NCI-H2029 (cell line): ENCODE data around the gene GABRG3.

Experiments
- DNase-seq: peaks from one replicate; lab custom pipeline; 2025; lab: John Stamatoyannopoulos, UW

GABRG3 gene

GRCh38 chr15:27414168-27414870 lies 443.3 kb downstream of the GABRG3 start:
- no peak for DNase-seq

GRCh38 chr15:27418726-27419125 lies 447.7 kb downstream of the GABRG3 start:
- DNase-seq = no peak

- DNase-seq = no peak
Measured at GRCh38 chr15:27422997-27423396, 452.0 kb downstream of the GABRG3 start.

GRCh38 chr15:27426805-27427204 lies 455.8 kb downstream of the GABRG3 start:
- DNase-seq = no peak

- DNase-seq = no peak
Measured at GRCh38 chr15:27427276-27427675, 456.3 kb downstream of the GABRG3 start.

- no peak for DNase-seq
Measured at GRCh38 chr15:27428151-27428550, 457.2 kb downstream of the GABRG3 start.

- no peak for DNase-seq
Measured at GRCh38 chr15:27429577-27429976, 458.6 kb downstream of the GABRG3 start.

GRCh38 chr15:27433604-27434003 lies 462.6 kb downstream of the GABRG3 start:
- no peak for DNase-seq

- no peak for DNase-seq
Measured at GRCh38 chr15:27438403-27439375, 467.7 kb downstream of the GABRG3 start.

GRCh38 chr15:27441120-27441519 lies 470.1 kb downstream of the GABRG3 start:
- no peak for DNase-seq

- DNase-seq = no peak
Measured at GRCh38 chr15:27448234-27448633, 477.3 kb downstream of the GABRG3 start.

- no peak for DNase-seq
Measured at GRCh38 chr15:27448986-27449385, 478.0 kb downstream of the GABRG3 start.

- DNase-seq = no peak
Measured at GRCh38 chr15:27449941-27450340, 479.0 kb downstream of the GABRG3 start.

GRCh38 chr15:27454281-27455075 lies 483.5 kb downstream of the GABRG3 start:
- no peak for DNase-seq

- DNase-seq = no peak
Measured at GRCh38 chr15:27456807-27457206, 485.8 kb downstream of the GABRG3 start.

- DNase-seq = no peak
Measured at GRCh38 chr15:27457766-27458165, 486.8 kb downstream of the GABRG3 start.

GRCh38 chr15:27458345-27459084 lies 487.5 kb downstream of the GABRG3 start:
- no peak for DNase-seq

- no peak for DNase-seq
Measured at GRCh38 chr15:27459836-27460235, 488.9 kb downstream of the GABRG3 start.

GRCh38 chr15:27461181-27461580 lies 490.2 kb downstream of the GABRG3 start:
- DNase-seq = no peak

- no peak for DNase-seq
Measured at GRCh38 chr15:27463525-27464088, 492.6 kb downstream of the GABRG3 start.

- DNase-seq = no peak
Measured at GRCh38 chr15:27464941-27465612, 494.1 kb downstream of the GABRG3 start.
